ENCODE measurements around the gene MAGEB2. TPM values are rescaled to one million over a fixed set of nuclear protein-coding genes. Genes with fewer than 3 reads are reported as not detected.

MAGEB2 gene
- total and polyA plus RNA-seq, 10 donors = not detected

DNA sequence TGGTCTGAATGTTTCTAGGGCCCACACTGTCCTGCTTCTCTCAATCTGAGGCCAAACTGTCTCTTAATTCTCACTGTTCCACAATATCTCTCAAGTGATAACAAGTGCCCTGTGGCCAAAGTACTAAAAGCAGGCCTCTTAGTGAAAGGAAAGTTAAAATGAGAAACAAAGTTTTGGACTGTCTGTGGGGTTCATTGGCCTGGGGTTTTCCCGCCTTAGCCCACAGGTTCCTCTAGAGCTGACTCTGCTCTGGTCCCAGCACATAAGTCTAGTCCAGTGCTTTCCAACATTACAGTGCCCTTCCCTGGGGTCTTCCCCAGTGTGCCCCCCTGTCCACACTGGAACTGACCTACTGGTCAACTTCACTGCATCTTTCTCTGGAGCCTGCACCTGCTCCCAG is 37.9 kb downstream of the MAGEB2 start:
- no peaks in the 10 kb centered on the region for H3K36me3 ChIP-seq
- no peaks in the 10 kb centered on the region for H3K27me3 ChIP-seq (replicated peaks in 1 of 7)
- H3K27ac ChIP-seq = no peak overlapping the region
- H3K4me3 ChIP-seq = no peak overlapping the region
- intact Hi-C loops (cut with DNase I; ENCODE audit: low total_unique reads) = no loop called here
- DNase-seq = no peak
- TF ChIP-seq POLR2AphosphoS5 (IDR thresholded peaks at IDR 0.05) (no peak), POLR2A (IDR thresholded peaks at IDR 0.05) (no peak)
- TF ChIP-seq, protein P1, sequence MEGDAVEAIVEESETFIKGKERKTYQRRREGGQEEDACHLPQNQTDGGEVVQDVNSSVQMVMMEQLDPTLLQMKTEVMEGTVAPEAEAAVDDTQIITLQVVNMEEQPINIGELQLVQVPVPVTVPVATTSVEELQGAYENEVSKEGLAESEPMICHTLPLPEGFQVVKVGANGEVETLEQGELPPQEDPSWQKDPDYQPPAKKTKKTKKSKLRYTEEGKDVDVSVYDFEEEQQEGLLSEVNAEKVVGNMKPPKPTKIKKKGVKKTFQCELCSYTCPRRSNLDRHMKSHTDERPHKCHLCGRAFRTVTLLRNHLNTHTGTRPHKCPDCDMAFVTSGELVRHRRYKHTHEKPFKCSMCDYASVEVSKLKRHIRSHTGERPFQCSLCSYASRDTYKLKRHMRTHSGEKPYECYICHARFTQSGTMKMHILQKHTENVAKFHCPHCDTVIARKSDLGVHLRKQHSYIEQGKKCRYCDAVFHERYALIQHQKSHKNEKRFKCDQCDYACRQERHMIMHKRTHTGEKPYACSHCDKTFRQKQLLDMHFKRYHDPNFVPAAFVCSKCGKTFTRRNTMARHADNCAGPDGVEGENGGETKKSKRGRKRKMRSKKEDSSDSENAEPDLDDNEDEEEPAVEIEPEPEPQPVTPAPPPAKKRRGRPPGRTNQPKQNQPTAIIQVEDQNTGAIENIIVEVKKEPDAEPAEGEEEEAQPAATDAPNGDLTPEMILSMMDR (IDR thresholded peaks at IDR 0.05 in 8 of 11, conservative IDR thresholded peaks at IDR 0.05 in 3 of 11) = no peak
- H3K4me1 ChIP-seq = no peaks in the 10 kb centered on the region
- peaks cover 0 to 9% (median 0%) of the 10 kb centered on the region in 8 donors for H3K9me3 ChIP-seq
- 33 to 92% (median 72%) methylated on average over 1 of the region's 1 CpG; no CpG with 5 or more reads in 1 of the 5 donors for WGBS, 5 donors

DNA sequence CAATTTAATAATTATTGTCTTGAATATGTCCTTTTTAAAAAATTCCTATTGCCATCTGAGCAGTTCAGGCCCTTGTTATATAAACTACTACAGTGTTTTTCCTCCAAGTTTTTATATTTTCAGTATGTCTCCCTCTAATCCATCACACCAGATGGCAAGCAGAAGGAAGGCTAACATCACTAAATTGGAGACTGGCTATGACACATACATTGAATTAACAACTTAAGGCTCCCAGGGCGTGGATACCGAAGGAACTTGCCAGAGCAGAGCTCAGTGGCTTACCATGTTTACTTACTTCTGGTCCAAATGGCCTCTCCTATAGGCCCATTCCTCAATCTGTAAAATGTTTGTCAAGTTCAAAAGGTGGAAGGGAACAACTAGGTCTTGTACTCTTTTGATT is 44.6 kb downstream of the MAGEB2 start:
- Histone ChIP-seq H3K27ac (no peak overlapping the region), H3K36me3 (no peaks in the 10 kb centered on the region), H3K4me1 (no peaks in the 10 kb centered on the region), H3K9me3 (peaks cover 0 to 9% (median 0%) of the 10 kb centered on the region in 8 donors), H3K4me3 (no peak overlapping the region), H3K27me3 (replicated peaks in 1 of 7) (no peaks in the 10 kb centered on the region)
- WGBS, 5 donors = 76 to 93% (median 87%) methylated on average over 2 of the region's 2 CpGs
- no peak for DNase-seq
- TF ChIP-seq POLR2AphosphoS5 (IDR thresholded peaks at IDR 0.05) (no peak), POLR2A (IDR thresholded peaks at IDR 0.05) (no peak)
- TF ChIP-seq, protein P1 (IDR thresholded peaks at IDR 0.05 in 8 of 11, conservative IDR thresholded peaks at IDR 0.05 in 3 of 11) = no peak
- intact Hi-C loops (cut with DNase I; ENCODE audit: low total_unique reads) = no loop called here

DNA sequence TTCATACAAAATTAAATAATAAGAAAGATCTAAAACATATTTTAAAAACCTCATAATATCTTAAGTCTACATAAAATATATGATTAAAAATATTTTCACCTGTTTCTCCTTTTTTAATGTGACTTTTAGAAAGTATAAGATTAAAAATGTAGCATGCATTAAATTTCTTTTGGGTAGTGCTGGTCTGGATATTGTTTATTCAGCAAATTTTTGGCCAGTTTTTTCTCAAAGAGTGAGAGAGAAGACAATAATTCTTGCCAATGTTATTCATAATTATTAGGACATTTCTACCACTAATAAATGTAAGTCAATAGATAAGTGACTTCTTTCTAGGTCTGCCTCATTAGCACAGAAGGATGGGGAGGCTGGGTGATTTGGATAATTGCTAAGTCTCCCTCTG is 45.6 kb downstream of the MAGEB2 start:
- TF ChIP-seq, protein P1 (IDR thresholded peaks at IDR 0.05 in 8 of 11, conservative IDR thresholded peaks at IDR 0.05 in 3 of 11) = no peak
- TF ChIP-seq POLR2AphosphoS5 (IDR thresholded peaks at IDR 0.05) (no peak), POLR2A (IDR thresholded peaks at IDR 0.05) (no peak)
- Histone ChIP-seq H3K4me3 (no peak overlapping the region), H3K9me3 (no peaks in the 10 kb centered on the region), H3K27me3 (replicated peaks in 1 of 7) (no peaks in the 10 kb centered on the region), H3K27ac (no peak overlapping the region), H3K36me3 (no peaks in the 10 kb centered on the region), H3K4me1 (no peaks in the 10 kb centered on the region)
- intact Hi-C loops (cut with DNase I; ENCODE audit: low total_unique reads) = no loop called here
- DNase-seq = no peak

DNA sequence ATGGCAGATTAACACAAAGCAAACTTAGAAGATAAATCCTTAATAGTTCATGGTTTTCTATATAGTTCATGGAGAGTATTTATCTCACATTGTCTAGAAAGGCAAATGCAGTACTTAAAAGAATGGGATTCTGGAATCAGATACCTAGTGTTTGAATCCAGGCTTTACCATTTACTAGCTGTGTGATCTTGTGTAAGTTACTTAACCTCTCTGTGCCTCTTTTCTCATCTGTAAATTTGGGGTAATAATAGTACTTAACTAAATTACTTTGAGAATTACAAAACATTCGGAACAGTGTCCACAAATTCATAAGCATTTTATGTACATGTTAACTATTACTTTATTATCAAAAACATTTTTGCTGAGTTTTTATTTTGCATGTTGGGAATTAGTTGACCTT is 47.4 kb downstream of the MAGEB2 start:
- WGBS, 5 donors = 62 to 96% (median 78%) methylated on average over 1 of the region's 1 CpG
- intact Hi-C loops (cut with DNase I; ENCODE audit: low total_unique reads) = no loop called here

More for the DNA sequence above, 47.4 kb downstream of the MAGEB2 start:
- Histone ChIP-seq H3K27me3 (replicated peaks in 1 of 7) (no peaks in the 10 kb centered on the region), H3K36me3 (no peaks in the 10 kb centered on the region), H3K4me3 (no peak overlapping the region), H3K27ac (no peak overlapping the region), H3K4me1 (no peaks in the 10 kb centered on the region), H3K9me3 (no peaks in the 10 kb centered on the region)
- TF ChIP-seq, protein P1 (IDR thresholded peaks at IDR 0.05 in 8 of 11, conservative IDR thresholded peaks at IDR 0.05 in 3 of 11) = no peak
- TF ChIP-seq POLR2A (IDR thresholded peaks at IDR 0.05) (no peak), POLR2AphosphoS5 (IDR thresholded peaks at IDR 0.05) (no peak)
- DNase-seq = no peak

Other genes with a start within 250 kb of the MAGEB2 start
- gene MAGEB3, start 15.1 kb downstream of the MAGEB2 start, total RNA-seq = not detected
- gene MAGEB3, start 15.1 kb downstream of the MAGEB2 start, polyA plus RNA-seq = under 1 TPM in 1 of 3 donors, not detected in 2; 0.02 TPM
- not detected for gene MAGEB4, start 26.4 kb downstream of the MAGEB2 start, total RNA-seq
- gene MAGEB4, start 26.4 kb downstream of the MAGEB2 start, polyA plus RNA-seq = not detected
- not detected for gene MAGEB1, start 31.6 kb downstream of the MAGEB2 start, total RNA-seq
- gene MAGEB1, start 31.6 kb downstream of the MAGEB2 start, polyA plus RNA-seq = not detected
- not detected for gene NR0B1, start 93.8 kb downstream of the MAGEB2 start, total RNA-seq
- gene NR0B1, start 93.8 kb downstream of the MAGEB2 start, polyA plus RNA-seq = not detected

All from spleen (tissue), 11 donors.